OCI-LY1 (cell line): ENCODE data around the gene QKI.

Experiments
- H2AFZ ChIP-seq: fragments of 200-600 bp; sonication (generic), shearing (Covaris generic); 2 replicates; pipeline ENCODE4 v1.6.0; 2014; ENCODE audit warnings: antibody characterized with exemption, mild to moderate bottlenecking, low read length
- H3F3A ChIP-seq: fragments of 200-600 bp; sonication (generic), shearing (Covaris generic); 2 replicates; pipeline ENCODE4 v1.6.0; 2014; ENCODE audit warnings: mild to moderate bottlenecking, antibody characterized with exemption, low read length, moderate library complexity; ENCODE audit not compliant: insufficient read depth
- H3K27ac ChIP-seq: fragments of 200-600 bp; sonication (generic); 2 replicates; pipeline ENCODE4 v1.5.1; 2014; ENCODE audit warnings: low read length, mixed run types, mild to moderate bottlenecking, low read depth; ENCODE audit not compliant: poor library complexity, severe bottlenecking
- H3K27me3 ChIP-seq: fragments of 200-600 bp; sonication (generic); 2 replicates; pipeline ENCODE4 v1.6.0; 2014; ENCODE audit warnings: antibody characterized with exemption, mild to moderate bottlenecking, low read length, moderate library complexity; ENCODE audit not compliant: insufficient read depth
- H3K36me3 ChIP-seq: fragments of 200-600 bp; sonication (generic); 2 replicates; pipeline ENCODE4 v1.6.1; 2014; ENCODE audit warnings: mild to moderate bottlenecking, antibody characterized with exemption, low read length, moderate library complexity, mixed read lengths; ENCODE audit not compliant: insufficient read depth
- H3K4me1 ChIP-seq: fragments of 200-600 bp; sonication (generic); 2 replicates; pipeline ENCODE4 v1.5.1; 2014; ENCODE audit warnings: mild to moderate bottlenecking, low read length, moderate library complexity; ENCODE audit not compliant: insufficient read depth, severe bottlenecking
- H3K4me2 ChIP-seq: fragments of 200-600 bp; sonication (generic), shearing (Covaris generic); 2 replicates; pipeline ENCODE4 v1.6.1; 2014; ENCODE audit warnings: low read length
- H3K4me3 ChIP-seq: fragments of 200-600 bp; sonication (generic); 2 replicates; pipeline ENCODE4 v1.5.1; 2014; ENCODE audit warnings: low read length, low read depth, mild to moderate bottlenecking, mixed read lengths; ENCODE audit not compliant: poor library complexity, severe bottlenecking
- H3K79me2 ChIP-seq: fragments of 200-600 bp; shearing (Covaris generic); 2 replicates; pipeline ENCODE4 v1.6.1; 2016; ENCODE audit warnings: mixed run types, low read length, mixed read lengths; ENCODE audit not compliant: insufficient read depth
- H3K9ac ChIP-seq: fragments of 200-600 bp; sonication (generic), shearing (Covaris generic); 2 replicates; pipeline ENCODE4 v1.6.1; 2014; ENCODE audit warnings: mild to moderate bottlenecking, low read length, mixed read lengths
- H3K9me2 ChIP-seq: fragments of 200-600 bp; sonication (generic), shearing (Covaris generic); 2 replicates; pipeline ENCODE4 v1.6.1; 2014; ENCODE audit warnings: low read depth, mild to moderate bottlenecking, low read length, mixed read lengths
- H3K9me3 ChIP-seq: fragments of 200-600 bp; shearing (Covaris generic); 2 replicates; pipeline ENCODE4 v1.6.1; 2014; ENCODE audit warnings: low read length, mixed read lengths
- H4K20me1 ChIP-seq: fragments of 200-600 bp; sonication (generic), shearing (Covaris generic); 2 replicates; pipeline ENCODE4 v1.6.0; 2016; ENCODE audit warnings: mild to moderate bottlenecking, low read length; ENCODE audit not compliant: insufficient read depth
- EZH2 ChIP-seq: fragments of 200-600 bp; sonication (generic), shearing (Covaris generic); IDR thresholded peaks from 2 replicates; pipeline ENCODE4 v1.8.0; 2017; ENCODE audit warnings: borderline replicate concordance, mixed run types, mild to moderate bottlenecking, antibody characterized with exemption, low read length, moderate library complexity, mixed read lengths
- TF ChIP-seq, protein P1 (sequence below): fragments of 200-600 bp; sonication (generic), shearing (Covaris generic); IDR thresholded peaks from 2 replicates; pipeline ENCODE4 v1.5.1; 2017; ENCODE audit warnings: mild to moderate bottlenecking, antibody characterized with exemption, low read length, moderate library complexity, mixed read lengths

QKI gene

DNA sequence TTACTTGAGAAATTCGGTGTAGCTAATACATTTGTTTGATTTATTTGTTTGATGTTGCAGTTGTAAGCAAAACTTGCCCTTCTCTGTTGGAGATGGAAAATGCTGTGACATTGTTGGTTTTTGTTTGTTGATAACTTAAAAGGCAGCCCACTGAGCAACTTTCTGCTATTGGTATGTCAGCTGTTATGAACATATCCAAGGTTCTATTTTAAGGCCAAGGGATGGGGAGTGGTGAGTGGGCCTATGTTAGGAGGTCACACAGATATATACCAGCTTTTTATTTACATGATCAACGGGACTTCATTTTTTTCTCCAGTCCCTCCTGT is 5.7 kb downstream of the QKI start:
- H3K27ac ChIP-seq, result no peak overlapping the region
- H4K20me1 ChIP-seq, result peaks cover 11% of the 10 kb centered on the region; the same call in 1 of the 2 replicates
- H3K9me2 ChIP-seq, result no peaks in the 10 kb centered on the region
- TF ChIP-seq, protein P1, sequence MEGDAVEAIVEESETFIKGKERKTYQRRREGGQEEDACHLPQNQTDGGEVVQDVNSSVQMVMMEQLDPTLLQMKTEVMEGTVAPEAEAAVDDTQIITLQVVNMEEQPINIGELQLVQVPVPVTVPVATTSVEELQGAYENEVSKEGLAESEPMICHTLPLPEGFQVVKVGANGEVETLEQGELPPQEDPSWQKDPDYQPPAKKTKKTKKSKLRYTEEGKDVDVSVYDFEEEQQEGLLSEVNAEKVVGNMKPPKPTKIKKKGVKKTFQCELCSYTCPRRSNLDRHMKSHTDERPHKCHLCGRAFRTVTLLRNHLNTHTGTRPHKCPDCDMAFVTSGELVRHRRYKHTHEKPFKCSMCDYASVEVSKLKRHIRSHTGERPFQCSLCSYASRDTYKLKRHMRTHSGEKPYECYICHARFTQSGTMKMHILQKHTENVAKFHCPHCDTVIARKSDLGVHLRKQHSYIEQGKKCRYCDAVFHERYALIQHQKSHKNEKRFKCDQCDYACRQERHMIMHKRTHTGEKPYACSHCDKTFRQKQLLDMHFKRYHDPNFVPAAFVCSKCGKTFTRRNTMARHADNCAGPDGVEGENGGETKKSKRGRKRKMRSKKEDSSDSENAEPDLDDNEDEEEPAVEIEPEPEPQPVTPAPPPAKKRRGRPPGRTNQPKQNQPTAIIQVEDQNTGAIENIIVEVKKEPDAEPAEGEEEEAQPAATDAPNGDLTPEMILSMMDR, result no peak
- TF ChIP-seq EZH2, result no peak
- H2AFZ ChIP-seq, result no peak overlapping the region
- H3K27me3 ChIP-seq, result no peaks in the 10 kb centered on the region
- H3K4me2 ChIP-seq, result no peak overlapping the region
- H3K9ac ChIP-seq, result no peak overlapping the region
- no peaks in the 10 kb centered on the region for H3F3A ChIP-seq
- no peak overlapping the region for H3K4me3 ChIP-seq
- H3K36me3 ChIP-seq, result no peaks in the 10 kb centered on the region
- H3K4me1 ChIP-seq, result peaks cover 41% of the 10 kb centered on the region
- H3K9me3 ChIP-seq, result no peaks in the 10 kb centered on the region
- peaks cover 90% of the 10 kb centered on the region for H3K79me2 ChIP-seq

DNA sequence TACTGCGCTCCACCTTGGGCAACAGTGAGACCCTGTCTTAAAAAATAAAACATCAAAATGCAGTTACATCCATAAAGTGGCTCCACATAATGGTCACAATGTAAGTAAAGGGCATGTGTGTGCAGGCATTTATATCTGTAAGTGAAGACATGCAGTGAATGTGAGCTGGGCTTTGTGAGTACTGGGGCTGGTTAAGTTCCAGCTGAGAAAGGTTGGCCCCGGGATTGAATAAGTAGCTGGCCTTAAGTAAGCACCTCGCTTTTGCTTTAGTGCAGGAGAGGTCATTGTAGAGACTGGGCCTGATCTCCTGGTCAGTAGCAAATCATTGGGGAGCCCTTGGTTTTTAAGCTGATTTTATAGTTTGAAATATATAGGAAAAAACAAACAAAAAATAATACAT is 8.0 kb downstream of the QKI start:
- no peaks in the 10 kb centered on the region for H3K27me3 ChIP-seq

DNA sequence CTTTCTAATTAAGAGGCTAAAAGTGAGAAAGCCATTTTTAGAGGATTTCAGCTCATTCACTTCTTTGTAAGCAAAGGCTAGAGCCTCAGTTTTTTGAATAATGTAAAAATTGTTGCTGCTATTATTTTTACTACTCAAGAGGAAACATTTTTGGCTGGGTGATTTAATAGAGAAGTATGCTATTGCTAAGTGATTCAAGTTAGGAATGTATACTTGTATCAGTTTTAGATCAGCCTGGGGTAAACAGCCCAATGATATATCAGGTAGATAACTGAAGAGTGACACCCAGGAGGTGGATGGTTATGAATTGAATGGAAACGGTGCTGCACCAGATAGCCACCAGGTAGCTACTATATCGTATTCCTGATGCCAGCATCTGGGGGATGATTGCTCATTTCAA is 9.2 kb downstream of the QKI start:
- no peaks in the 10 kb centered on the region for H3F3A ChIP-seq
- no peak overlapping the region for H3K4me2 ChIP-seq
- peaks cover 95% of the 10 kb centered on the region for H3K79me2 ChIP-seq
- H3K4me1 ChIP-seq, result peaks cover 18% of the 10 kb centered on the region
- H2AFZ ChIP-seq, result no peak overlapping the region
- no peaks in the 10 kb centered on the region for H3K9me3 ChIP-seq
- no peak overlapping the region for H3K4me3 ChIP-seq
- H3K27ac ChIP-seq, result no peak overlapping the region
- H3K9ac ChIP-seq, result no peak overlapping the region
- peaks cover 6% of the 10 kb centered on the region; the same call in 1 of the 2 replicates for H4K20me1 ChIP-seq
- no peaks in the 10 kb centered on the region for H3K27me3 ChIP-seq
- no peaks in the 10 kb centered on the region for H3K9me2 ChIP-seq
- TF ChIP-seq, protein P1, result no peak
- TF ChIP-seq EZH2, result no peak
- H3K36me3 ChIP-seq, result no peaks in the 10 kb centered on the region

More for the DNA sequence above, 8.0 kb downstream of the QKI start:
- Histone ChIP-seq H2AFZ (no peak overlapping the region), H4K20me1 (peaks cover 8% of the 10 kb centered on the region; the same call in 1 of the 2 replicates), H3K4me3 (no peak overlapping the region), H3K27ac (no peak overlapping the region), H3F3A (no peaks in the 10 kb centered on the region), H3K36me3 (no peaks in the 10 kb centered on the region), H3K4me1 (peaks cover 30% of the 10 kb centered on the region), H3K79me2 (peaks cover 96% of the 10 kb centered on the region), H3K9me2 (no peaks in the 10 kb centered on the region), H3K9me3 (no peaks in the 10 kb centered on the region), H3K4me2 (no peak overlapping the region), H3K9ac (no peak overlapping the region)
- TF ChIP-seq, protein P1, result no peak
- TF ChIP-seq EZH2, result no peak
